ENCODE results near the gene G6PC3.

GRCh38 chr17:44081681-44082080 is 11.1 kb downstream of the G6PC3 start:
- TF ChIP-seq CTCF (IDR thresholded peaks at IDR 0.05; ENCODE audit: poor library complexity) (no peak), EZH2 (IDR thresholded peaks at IDR 0.05; ENCODE audit: borderline replicate concordance) (no peak), EZH2phosphoT487 (IDR thresholded peaks at IDR 0.05; ENCODE audit: low read depth, severe bottlenecking, unreplicated experiment) (no peak)

All from hepatocyte (in vitro differentiated cells).